Ecto neural progenitor cell (in vitro differentiated cells): ENCODE results near the gene TM6SF1.
"Not testable (repeated sequence)": the region's sequence is repeated elsewhere in the genome, so short reads cannot be mapped to it uniquely, and the experiment has no call there.

ENCODE experiments used
- DNase-seq: peaks from one replicate; pipeline ENCODE4 v3.0.0-alpha.2; 2018; ENCODE audit warnings: low spot score

TM6SF1 gene

GRCh38 chr15:83115831-83116565, 8.6 kb downstream of the TM6SF1 start:
- no peak for DNase-seq

GRCh38 chr15:83118291-83118827, 10.9 kb downstream of the TM6SF1 start:
- no peak for DNase-seq

- DNase-seq, result no peak
These were observed 11.5 kb downstream of the TM6SF1 start for GRCh38 chr15:83118968-83119367.

- no peak for DNase-seq
These were observed 12.6 kb downstream of the TM6SF1 start for GRCh38 chr15:83119968-83120581.

GRCh38 chr15:83123529-83123928, 16.1 kb downstream of the TM6SF1 start:
- DNase-seq, result no peak

GRCh38 chr15:83127547-83128150, 20.2 kb downstream of the TM6SF1 start:
- no peak for DNase-seq

GRCh38 chr15:83129791-83130190, 22.3 kb downstream of the TM6SF1 start:
- DNase-seq, result no peak

GRCh38 chr15:83132861-83133523, 25.5 kb downstream of the TM6SF1 start:
- DNase-seq, result no peak

- not testable (repeated sequence) for DNase-seq
These were observed 34.7 kb downstream of the TM6SF1 start for GRCh38 chr15:83142151-83142550.

- no peak for DNase-seq
These were observed 37.3 kb downstream of the TM6SF1 start for GRCh38 chr15:83144771-83145170.

- no peak for DNase-seq
These were observed 45.8 kb downstream of the TM6SF1 start for GRCh38 chr15:83153288-83153687.

GRCh38 chr15:83155942-83156341, 48.5 kb downstream of the TM6SF1 start:
- no peak for DNase-seq

- DNase-seq, result no peak
These were observed 50.9 kb downstream of the TM6SF1 start for GRCh38 chr15:83158393-83158792.

GRCh38 chr15:83160741-83161140, 53.3 kb downstream of the TM6SF1 start:
- DNase-seq, result no peak

- no peak for DNase-seq
These were observed 55.6 kb downstream of the TM6SF1 start for GRCh38 chr15:83163032-83163431.

GRCh38 chr15:83164111-83164770, 56.8 kb downstream of the TM6SF1 start:
- DNase-seq, result no peak

GRCh38 chr15:83164771-83165404, 57.4 kb downstream of the TM6SF1 start:
- DNase-seq, result no peak

GRCh38 chr15:83166218-83166617, 58.8 kb downstream of the TM6SF1 start:
- no peak for DNase-seq

- DNase-seq, result no peak
These were observed 59.4 kb downstream of the TM6SF1 start for GRCh38 chr15:83166830-83167229.

- not testable (repeated sequence) for DNase-seq
These were observed 62.1 kb downstream of the TM6SF1 start for GRCh38 chr15:83169576-83169975.

GRCh38 chr15:83170474-83171165, 63.2 kb downstream of the TM6SF1 start:
- no peak for DNase-seq
